GM13976 (cell line): ENCODE measurements around the gene SLC23A2.

Experiments used
- DNase-seq: peaks from one replicate; pipeline ENCODE4 v3.0.0; 2012; ENCODE audit warnings: low spot score
- CTCF ChIP-seq: IDR thresholded peaks from 2 replicates; pipeline ENCODE4 v1.5.1; 2012; ENCODE audit warnings: borderline replicate concordance, mild to moderate bottlenecking; ENCODE audit not compliant: insufficient read depth; ENCODE audit errors: extremely low read depth, missing control alignments, control extremely low read depth
- in situ Hi-C: fragments of 300-500 bp; cut with MboI; formaldehyde crosslinking; loops from one replicate; pipeline ENCODE4 v1.12.0; 2022; ENCODE audit warnings: low sequenced_read_pairs, mixed read lengths, inconsistent platforms; ENCODE audit not compliant: unreplicated experiment

The SLC23A2 gene

DNA sequence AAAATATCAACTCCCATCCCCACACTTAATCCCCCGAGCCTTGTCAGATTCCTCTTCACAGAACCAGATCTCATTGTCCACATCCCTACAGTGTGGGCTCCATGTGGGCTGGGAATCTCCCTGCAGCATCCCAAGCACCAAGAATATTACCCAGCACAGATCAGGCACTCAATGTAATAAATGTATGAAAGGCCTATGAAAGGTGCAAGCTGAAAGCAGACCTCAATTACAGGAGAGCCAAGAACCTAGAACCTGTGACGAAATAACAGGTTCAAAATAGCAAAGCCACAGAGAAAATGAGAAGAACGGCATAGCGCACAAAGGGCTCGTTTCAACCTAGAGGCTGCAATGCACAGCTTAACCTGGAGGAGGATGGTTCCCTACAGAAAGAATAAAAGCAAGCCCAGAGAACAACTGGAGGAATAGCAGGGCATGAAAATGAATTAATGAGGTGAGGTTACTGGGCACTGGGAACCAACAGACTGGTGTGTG, 3.1 kb downstream of the SLC23A2 start:
- DNase-seq, result peak; percentile 71
- in situ Hi-C loops, result no loop called here
- TF ChIP-seq CTCF, result no peak

DNA sequence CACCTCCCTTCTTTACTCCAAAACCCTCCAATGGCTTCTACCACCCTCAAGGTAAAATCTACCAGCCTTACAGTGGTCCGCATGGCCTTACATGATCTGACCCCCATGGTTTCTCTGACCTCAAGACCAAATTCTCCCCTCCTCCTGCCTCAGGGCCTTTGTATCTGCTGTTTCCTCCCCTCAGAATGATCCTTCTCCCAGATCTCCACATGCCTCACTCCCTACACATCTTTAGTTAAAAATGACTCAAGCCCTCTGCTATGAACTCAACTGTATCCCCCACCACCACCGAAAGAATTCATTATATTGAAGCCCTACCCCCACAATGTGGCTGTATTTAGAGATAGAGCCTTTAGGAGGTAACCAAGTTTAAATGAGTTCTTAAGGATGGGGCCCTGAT, 4.1 kb downstream of the SLC23A2 start:
- DNase-seq, result no peak
- TF ChIP-seq CTCF, result no peak

DNA sequence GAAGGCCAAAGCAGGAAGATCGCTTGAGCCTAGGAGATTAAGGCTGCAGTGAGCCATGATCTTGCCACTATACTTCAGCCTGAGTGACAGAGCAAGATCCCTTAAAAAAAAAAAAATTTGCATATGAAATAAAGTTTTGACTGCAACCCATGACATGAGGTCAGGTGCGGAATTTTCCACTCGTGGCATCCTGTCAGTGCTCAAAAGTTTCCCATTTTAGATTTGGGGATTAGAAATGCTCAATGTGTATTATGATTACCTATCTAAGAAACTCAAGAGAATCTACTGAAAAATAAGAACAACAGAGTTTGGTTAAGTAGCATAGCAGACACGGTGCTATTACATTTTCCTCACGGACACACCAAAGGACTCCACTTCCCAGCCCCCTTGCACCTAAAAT, 11.7 kb downstream of the SLC23A2 start:
- no peak for TF ChIP-seq CTCF
- DNase-seq, result no peak
- in situ Hi-C loops, result no loop called here

More for the DNA sequence above, 4.1 kb downstream of the SLC23A2 start:
- in situ Hi-C loops, result no loop called here

DNA sequence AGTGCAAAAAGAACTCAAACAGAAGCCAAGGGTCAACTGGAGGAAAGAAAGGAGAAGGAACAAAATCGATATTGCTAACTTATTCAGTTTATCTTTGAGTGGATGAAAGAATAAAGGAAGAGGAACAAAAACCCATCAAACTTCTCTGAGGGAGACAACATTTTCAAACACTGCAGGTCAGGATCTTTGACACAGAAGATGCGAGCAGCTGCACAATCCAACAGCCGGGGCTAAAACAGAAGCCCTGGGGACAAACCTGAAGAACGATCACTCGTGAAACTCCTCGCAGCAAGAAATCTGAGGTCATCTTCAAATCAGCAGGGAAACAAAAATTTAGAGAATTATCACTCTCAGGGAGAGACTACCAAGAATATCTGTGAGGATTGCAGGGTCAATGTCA, 14.2 kb downstream of the SLC23A2 start:
- TF ChIP-seq CTCF, result no peak
- in situ Hi-C loops, result no loop called here
- DNase-seq, result no peak

DNA sequence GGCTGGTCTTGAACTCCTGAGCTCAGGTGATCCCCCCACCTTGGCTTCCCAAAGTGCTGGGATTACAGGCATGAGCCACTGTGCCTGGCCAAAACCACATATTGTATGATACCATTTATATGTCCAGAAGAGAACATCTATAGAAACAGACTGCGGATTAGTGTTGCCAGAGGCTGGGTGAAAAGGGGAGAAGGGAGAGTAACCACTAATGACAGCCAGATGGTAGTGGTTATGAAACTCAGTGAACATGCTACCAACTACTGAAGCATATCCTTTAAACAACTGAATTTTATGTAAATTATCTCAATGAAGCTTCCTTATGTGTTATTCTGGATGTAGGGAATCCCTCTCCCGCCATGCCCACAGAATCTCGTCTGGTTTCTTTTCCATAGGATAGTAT, 15.7 kb downstream of the SLC23A2 start:
- DNase-seq, result no peak
- in situ Hi-C loops, result no loop called here
- TF ChIP-seq CTCF, result no peak

DNA sequence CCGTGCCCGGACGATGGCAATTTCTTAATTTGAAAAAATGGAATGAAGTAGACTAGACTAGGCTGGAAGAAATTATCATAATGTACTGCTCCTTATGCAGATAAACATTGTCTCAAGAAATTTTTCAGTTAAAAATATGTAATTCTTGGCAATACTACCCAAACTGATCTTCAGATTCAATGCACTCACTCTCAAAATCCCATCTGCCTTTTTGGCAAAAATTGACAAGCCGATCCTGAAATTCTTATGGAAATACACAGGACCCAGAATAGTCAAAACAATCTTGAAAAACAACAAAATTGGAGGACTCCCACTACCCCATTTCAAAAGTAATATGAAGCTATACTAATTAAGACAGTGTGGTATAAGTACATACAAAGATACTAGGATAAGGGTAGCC, 19.0 kb downstream of the SLC23A2 start:
- no peak for DNase-seq
- TF ChIP-seq CTCF, result no peak
- in situ Hi-C loops, result no loop called here

- in situ Hi-C loops, result no loop called here
- no peak for DNase-seq
- no peak for TF ChIP-seq CTCF
Measured at GRCh38 chr20:4979841-4980410, 21.4 kb downstream of the SLC23A2 start.
